ENCODE results near the gene LHFPL6.

DNA sequence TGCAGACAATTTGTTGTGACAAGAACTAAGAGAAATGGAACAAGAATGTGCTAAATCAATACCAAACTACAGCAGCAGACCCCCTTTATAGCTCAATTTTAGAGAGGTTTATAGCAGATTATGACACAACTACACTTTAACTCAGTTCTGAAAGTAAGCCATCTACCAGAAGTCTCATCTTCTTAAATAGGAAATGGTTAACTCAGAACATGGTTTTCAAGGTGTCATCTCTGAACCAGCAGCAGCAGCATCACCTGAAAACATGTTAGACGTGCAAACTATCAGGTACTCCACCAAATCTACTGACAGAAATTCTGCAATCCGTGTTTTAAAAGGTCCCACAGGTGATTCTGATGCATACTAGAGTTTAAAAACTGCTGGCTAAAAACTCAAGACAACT lies 6.8 kb downstream of the LHFPL6 start:
- no peak for TF ChIP-seq POLR2AphosphoS5 (IDR thresholded peaks at IDR 0.05)
- TF ChIP-seq, protein P1, sequence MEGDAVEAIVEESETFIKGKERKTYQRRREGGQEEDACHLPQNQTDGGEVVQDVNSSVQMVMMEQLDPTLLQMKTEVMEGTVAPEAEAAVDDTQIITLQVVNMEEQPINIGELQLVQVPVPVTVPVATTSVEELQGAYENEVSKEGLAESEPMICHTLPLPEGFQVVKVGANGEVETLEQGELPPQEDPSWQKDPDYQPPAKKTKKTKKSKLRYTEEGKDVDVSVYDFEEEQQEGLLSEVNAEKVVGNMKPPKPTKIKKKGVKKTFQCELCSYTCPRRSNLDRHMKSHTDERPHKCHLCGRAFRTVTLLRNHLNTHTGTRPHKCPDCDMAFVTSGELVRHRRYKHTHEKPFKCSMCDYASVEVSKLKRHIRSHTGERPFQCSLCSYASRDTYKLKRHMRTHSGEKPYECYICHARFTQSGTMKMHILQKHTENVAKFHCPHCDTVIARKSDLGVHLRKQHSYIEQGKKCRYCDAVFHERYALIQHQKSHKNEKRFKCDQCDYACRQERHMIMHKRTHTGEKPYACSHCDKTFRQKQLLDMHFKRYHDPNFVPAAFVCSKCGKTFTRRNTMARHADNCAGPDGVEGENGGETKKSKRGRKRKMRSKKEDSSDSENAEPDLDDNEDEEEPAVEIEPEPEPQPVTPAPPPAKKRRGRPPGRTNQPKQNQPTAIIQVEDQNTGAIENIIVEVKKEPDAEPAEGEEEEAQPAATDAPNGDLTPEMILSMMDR (IDR thresholded peaks at IDR 0.05 in 8 of 11, conservative IDR thresholded peaks at IDR 0.05 in 3 of 11): no peak
